Endothelial cell of umbilical vein (primary cell): Measurements from ENCODE around the gene MYOF. TPM values are rescaled to one million over a fixed set of nuclear protein-coding genes. Genes with fewer than 3 reads are reported as not detected.

Source experiments
- BruUV-seq: library from RNA; stranded (reverse); fragments of 400-500 nt; replicated peaks from 2 replicates; lab custom pipeline; 2021; lab: Mats Ljungman, UMichigan
- CTCF ChIA-PET: fragments of 300-600, 350-600 bp; sonication (Branson Sonifier 250); formaldehyde crosslinking; loops from one replicate; lab custom pipeline; 2021; ENCODE audit warnings: antibody characterized with exemption, inconsistent platforms; lab: Charles Lee
- POLR2A ChIA-PET: fragments of 300-600, 350-600 bp; sonication (Branson Sonifier 250); formaldehyde crosslinking; loops from one replicate; lab custom pipeline; 2021; ENCODE audit warnings: antibody characterized with exemption, inconsistent platforms; lab: Charles Lee
- DNase-seq: peaks from one replicate; pipeline ENCODE4 v3.0.0-alpha.2; 2011; ENCODE audit warnings: low read depth, low spot score
- FAIRE-seq: peaks from 2 replicates; lab custom pipeline; 2011; peaks lifted over from hg19 to GRCh38; lab: Jason Lieb, UNC
- H2AFZ ChIP-seq: 2 replicates; pipeline ENCODE4 v1.6.0; 2012; ENCODE audit warnings: low read depth, low read length, control low read depth, inconsistent platforms
- H3K27ac ChIP-seq: 2 replicates; pipeline ENCODE4 v1.5.1; 2011; ENCODE audit warnings: low read depth, mild to moderate bottlenecking, control low read depth, low read length, moderate library complexity; ENCODE audit not compliant: insufficient read depth
- H3K27me3 ChIP-seq, 2 experiments: 2 replicates each; pipeline versions ENCODE4 v1.6.0 to v1.6.1; 2011; ENCODE audit warnings: low read length in 2 of 2, mixed read lengths in 1 of 2; ENCODE audit not compliant: control insufficient read depth in 2 of 2, insufficient read depth in 2 of 2
- H3K36me3 ChIP-seq, 2 experiments: 2 replicates in 1 of 2; 3 replicates in 1 of 2; pipeline ENCODE4 v1.5.1; 2011; ENCODE audit warnings: low read length in 2 of 2, mild to moderate bottlenecking in 1 of 2, moderate library complexity in 1 of 2; ENCODE audit not compliant: control insufficient read depth in 2 of 2, insufficient read depth in 2 of 2; ENCODE audit errors: extremely low read depth in 1 of 2
- H3K4me1 ChIP-seq: 3 replicates; pipeline ENCODE4 v1.5.1; 2011; ENCODE audit warnings: mild to moderate bottlenecking, low read length; ENCODE audit not compliant: control insufficient read depth, insufficient read depth; ENCODE audit errors: extremely low read depth
- H3K4me2 ChIP-seq: 2 replicates; pipeline ENCODE4 v1.6.1; 2011; ENCODE audit warnings: low read length, control low read depth, mixed read lengths; ENCODE audit not compliant: insufficient read depth
- H3K4me3 ChIP-seq, 3 experiments: fragments of 200-600 bp in 1 of 3; sonication (generic), shearing (Covaris generic) in 1 of 3; replicated peaks in 1 of 3; 2 replicates each; pipeline ENCODE4 v1.5.1; 2011 to 2016; ENCODE audit warnings: control low read depth in 3 of 3, low read length in 3 of 3, mild to moderate bottlenecking in 2 of 3, inconsistent platforms in 1 of 3, low read depth in 1 of 3, moderate library complexity in 1 of 3; ENCODE audit not compliant: insufficient read depth in 1 of 3
- H3K79me2 ChIP-seq: 2 replicates; pipeline ENCODE4 v1.6.0; 2012; ENCODE audit warnings: low read length, inconsistent platforms; ENCODE audit not compliant: control insufficient read depth, insufficient read depth
- H3K9ac ChIP-seq: replicated peaks from 2 replicates; pipeline ENCODE3; 2011; ENCODE audit warnings: low read length, control low read depth; ENCODE audit not compliant: insufficient read depth; ENCODE audit errors: extremely low read depth
- H3K9me1 ChIP-seq: replicated peaks from 3 replicates; pipeline ENCODE4 v1.6.0; 2011; ENCODE audit warnings: mild to moderate bottlenecking, low read length; ENCODE audit not compliant: control insufficient read depth, insufficient read depth; ENCODE audit errors: extremely low read depth
- H3K9me3 ChIP-seq: replicated peaks from 2 replicates; pipeline ENCODE4 v1.5.1; 2012; ENCODE audit warnings: low read length, inconsistent platforms; ENCODE audit not compliant: control insufficient read depth, insufficient read depth
- H4K20me1 ChIP-seq: replicated peaks from 2 replicates; pipeline ENCODE3; 2011; ENCODE audit warnings: mild to moderate bottlenecking, low read length; ENCODE audit not compliant: control insufficient read depth, insufficient read depth; ENCODE audit errors: extremely low read depth
- EZH2 ChIP-seq: IDR thresholded peaks from 2 replicates; pipeline ENCODE4 v1.6.1; 2012; ENCODE audit warnings: borderline replicate concordance, low read depth, mild to moderate bottlenecking, moderate library complexity, low read length, inconsistent platforms; ENCODE audit not compliant: severe bottlenecking
- FOS ChIP-seq: IDR thresholded peaks from 2 replicates; pipeline ENCODE4 v1.6.1; 2011; ENCODE audit warnings: mild to moderate bottlenecking, low read length, moderate library complexity, borderline replicate concordance; ENCODE audit not compliant: insufficient read depth
- GATA2 ChIP-seq: IDR thresholded peaks from 2 replicates; pipeline ENCODE4 v1.7.0; 2011; ENCODE audit warnings: low read depth, mild to moderate bottlenecking, moderate library complexity, mixed read lengths, low read length; ENCODE audit not compliant: insufficient read length, insufficient read depth
- JUN ChIP-seq: IDR thresholded peaks from 2 replicates; pipeline ENCODE4 v1.6.1; 2011; ENCODE audit warnings: borderline replicate concordance, low read depth; ENCODE audit not compliant: insufficient read length, insufficient read depth
- MYC ChIP-seq: IDR thresholded peaks from one replicate; pipeline ENCODE4 v1.6.1; 2011; ENCODE audit warnings: mild to moderate bottlenecking, low read depth, low read length
- POLR2AphosphoS5 ChIP-seq: IDR thresholded peaks from 2 replicates; pipeline ENCODE4 v1.6.1; 2012; ENCODE audit warnings: low read depth, mild to moderate bottlenecking, control low read depth, low read length, moderate library complexity; ENCODE audit not compliant: insufficient read depth
- dilution Hi-C: fragments of 300-500 bp; cut with MboI; formaldehyde crosslinking; loops from one replicate; pipeline ENCODE4 v1.15.0; 2019; ENCODE audit warnings: low sequenced_read_pairs; ENCODE audit not compliant: extremely low pct_ligation_motif_present
- intact Hi-C: fragments of 100-400 bp; cut with micrococcal nuclease; formaldehyde crosslinking; loops from one replicate; pipeline ENCODE4 v1.10.0; 2022
- polyA plus RNA-seq, 4 experiments: library from polyadenylated mRNA; depleted of rRNA in 3 of 4; stranded (reverse) in 3 of 4; unstranded in 1 of 4; fragments of >200 nt; gene quantifications; 2 replicates each; pipeline versions ENCODE4 v1.2.1 to v1.2.3, GENCODE V29; 2011 to 2012; ENCODE audit warnings: missing spikeins in 1 of 4
- total RNA-seq: library from RNA; stranded (reverse); gene quantifications from 2 replicates; pipeline ENCODE4 v1.2.3, GENCODE V29; 2021
- TF ChIP-seq, protein P1 (sequence below): IDR thresholded peaks from 2 replicates; pipeline ENCODE4 v1.6.1; 2011; ENCODE audit not compliant: insufficient read depth, insufficient read length
- TF ChIP-seq, protein P2 (sequence below), 2 donors: IDR thresholded peaks; 1 replicate in 1 of 2; 2 replicates in 1 of 2; pipeline ENCODE4 v1.5.1; 2011; ENCODE audit warnings: low read length in 2 of 2, mild to moderate bottlenecking in 2 of 2, moderate library complexity in 2 of 2, control low read depth in 1 of 2, inconsistent platforms in 1 of 2, low read depth in 1 of 2; ENCODE audit not compliant: insufficient read depth in 1 of 2; ENCODE audit errors: extremely low read depth in 1 of 2

The MYOF gene
- total and polyA plus RNA-seq, 2 donors (not counting 3 experiments of a cell fraction or from before 2014, with no cell fraction given): 98.4 to 379 TPM

DNA sequence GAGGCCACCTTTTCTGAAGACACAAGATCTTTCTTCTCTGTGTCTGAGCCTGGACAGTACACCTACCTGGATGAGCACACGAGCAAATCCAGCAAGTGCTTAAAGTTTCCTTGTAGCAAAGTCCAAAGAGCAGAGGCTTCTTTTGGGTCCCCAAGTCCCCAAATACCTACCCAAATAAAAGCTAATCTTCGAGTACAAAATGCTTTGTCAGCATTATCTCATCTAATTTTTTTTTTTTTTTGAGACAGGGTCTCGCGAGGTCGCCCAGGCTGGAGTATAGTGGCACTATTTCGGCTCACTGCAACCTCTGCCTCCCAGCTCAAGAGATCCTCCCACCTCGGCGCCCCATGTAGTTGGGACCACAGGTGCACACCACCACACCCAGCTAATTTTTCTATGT is 24.6 kb downstream of the MYOF start:
- Histone ChIP-seq H3K9me1 (no peaks in the 10 kb centered on the region), H3K4me2 (no peak overlapping the region), H3K4me1 (peaks cover 47% of the 10 kb centered on the region), H3K9me3 (no peaks in the 10 kb centered on the region), H3K9ac (no peak overlapping the region), H2AFZ (no peak overlapping the region), H3K27me3 (no peaks in the 10 kb centered on the region), H3K4me3 (no peak overlapping the region), H3K36me3 (peaks cover 19 to 21% of the 10 kb centered on the region in 2 experiments), H4K20me1 (no peaks in the 10 kb centered on the region), H3K27ac (peak overlapping the region; percentile 7), H3K79me2 (peaks cover 68% of the 10 kb centered on the region)
- BruUV-seq: no TSS peak
- no peak for DNase-seq
- FAIRE-seq: no peak
- intact Hi-C loops: no loop called here
- dilution Hi-C loops: no loop called here
- CTCF ChIA-PET: interaction anchor here (1.0 to 4.3 kb wide), 7 partner anchors 9 to 80 kb away, joined by 3 to 62 read pairs (median 5); partner anchors contain the start of gene MYOF
- TF ChIP-seq EZH2: no peak
- POLR2A ChIA-PET: interaction anchor here (0.9 to 2.0 kb wide), 4 partner anchors 12 to 77 kb away, joined by 3 to 13 read pairs (median 4); partner anchors contain the start of gene MYOF

DNA sequence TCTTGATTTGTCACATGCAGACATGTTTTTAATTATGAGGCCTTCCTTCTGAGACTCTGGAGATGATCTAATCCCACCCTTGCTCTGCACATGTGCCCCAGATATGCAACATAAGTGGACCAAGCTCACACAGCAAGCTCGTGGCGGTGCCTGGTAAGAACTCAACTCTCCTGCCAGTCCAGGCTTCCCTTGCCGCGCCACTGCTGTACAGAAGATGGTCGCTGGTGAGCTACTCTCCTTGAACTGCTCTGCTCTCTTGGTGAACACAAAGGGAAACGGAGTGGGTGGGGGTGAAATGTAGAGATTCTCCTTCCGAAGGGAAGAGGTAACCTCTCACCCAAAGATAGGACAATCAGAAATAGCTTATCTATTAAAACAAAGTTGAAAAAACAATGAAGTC is 25.7 kb downstream of the MYOF start:
- dilution Hi-C loops: no loop called here
- H2AFZ ChIP-seq: no peak overlapping the region
- ChIA-PET CTCF (interaction anchor here (0.8 to 4.3 kb wide), 4 partner anchors 10 to 33 kb away, joined by 3 to 62 read pairs (median 4); partner anchors contain the start of gene MYOF), POLR2A (no interaction called here)
- BruUV-seq: no TSS peak
- no peak overlapping the region for H3K4me2 ChIP-seq
- H3K9ac ChIP-seq: no peak overlapping the region
- no peaks in the 10 kb centered on the region for H3K9me3 ChIP-seq
- H3K36me3 ChIP-seq: peaks cover 22 to 24% of the 10 kb centered on the region in 2 experiments
- H4K20me1 ChIP-seq: no peaks in the 10 kb centered on the region
- no peak overlapping the region for H3K27ac ChIP-seq
- no peak overlapping the region for H3K4me3 ChIP-seq
- no peaks in the 10 kb centered on the region for H3K9me1 ChIP-seq
- intact Hi-C loops: no loop called here
- DNase-seq (no peak), FAIRE-seq (no peak)
- TF ChIP-seq POLR2AphosphoS5: no peak
- TF ChIP-seq, protein P1, sequence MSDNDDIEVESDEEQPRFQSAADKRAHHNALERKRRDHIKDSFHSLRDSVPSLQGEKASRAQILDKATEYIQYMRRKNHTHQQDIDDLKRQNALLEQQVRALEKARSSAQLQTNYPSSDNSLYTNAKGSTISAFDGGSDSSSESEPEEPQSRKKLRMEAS: no peak
- no peak for TF ChIP-seq GATA2
- no peak for TF ChIP-seq MYC
- TF ChIP-seq JUN: no peak
- TF ChIP-seq, protein P2, sequence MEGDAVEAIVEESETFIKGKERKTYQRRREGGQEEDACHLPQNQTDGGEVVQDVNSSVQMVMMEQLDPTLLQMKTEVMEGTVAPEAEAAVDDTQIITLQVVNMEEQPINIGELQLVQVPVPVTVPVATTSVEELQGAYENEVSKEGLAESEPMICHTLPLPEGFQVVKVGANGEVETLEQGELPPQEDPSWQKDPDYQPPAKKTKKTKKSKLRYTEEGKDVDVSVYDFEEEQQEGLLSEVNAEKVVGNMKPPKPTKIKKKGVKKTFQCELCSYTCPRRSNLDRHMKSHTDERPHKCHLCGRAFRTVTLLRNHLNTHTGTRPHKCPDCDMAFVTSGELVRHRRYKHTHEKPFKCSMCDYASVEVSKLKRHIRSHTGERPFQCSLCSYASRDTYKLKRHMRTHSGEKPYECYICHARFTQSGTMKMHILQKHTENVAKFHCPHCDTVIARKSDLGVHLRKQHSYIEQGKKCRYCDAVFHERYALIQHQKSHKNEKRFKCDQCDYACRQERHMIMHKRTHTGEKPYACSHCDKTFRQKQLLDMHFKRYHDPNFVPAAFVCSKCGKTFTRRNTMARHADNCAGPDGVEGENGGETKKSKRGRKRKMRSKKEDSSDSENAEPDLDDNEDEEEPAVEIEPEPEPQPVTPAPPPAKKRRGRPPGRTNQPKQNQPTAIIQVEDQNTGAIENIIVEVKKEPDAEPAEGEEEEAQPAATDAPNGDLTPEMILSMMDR (IDR thresholded peaks at IDR 0.05; ENCODE audit: extremely low read depth in 1 of 2, insufficient read depth in 1 of 2, low read depth in 1 of 2, low read length in 2 of 2): no peak
- no peak for TF ChIP-seq EZH2
- no peak for TF ChIP-seq FOS
- peaks cover 66% of the 10 kb centered on the region for H3K79me2 ChIP-seq
- peaks cover 37% of the 10 kb centered on the region for H3K4me1 ChIP-seq
- H3K27me3 ChIP-seq: no peaks in the 10 kb centered on the region
